HG03064 (cell line): ENCODE measurements around the gene TGM2.

Source experiments
- ATAC-seq: cut with Tn5 transposase; IDR thresholded peaks from one replicate; pipeline ENCODE4 v1.9.1; 2021; ENCODE audit warnings: low read depth; ENCODE audit not compliant: unreplicated experiment

TGM2 gene

GRCh38 chr20:38178065-38178491 lies 13.0 kb upstream of the TGM2 start:
- no peak for ATAC-seq

- no peak for ATAC-seq
Measured at GRCh38 chr20:38177201-38177600, 12.1 kb upstream of the TGM2 start.

- ATAC-seq = no peak
Measured at GRCh38 chr20:38175304-38176180, 10.5 kb upstream of the TGM2 start.

GRCh38 chr20:38173237-38174156 lies 8.4 kb upstream of the TGM2 start:
- no peak for ATAC-seq

GRCh38 chr20:38172408-38172807 lies 7.3 kb upstream of the TGM2 start:
- no peak for ATAC-seq

GRCh38 chr20:38171675-38172043 lies 6.6 kb upstream of the TGM2 start:
- ATAC-seq = no peak

- ATAC-seq = no peak
Measured at GRCh38 chr20:38170826-38171674, 6.0 kb upstream of the TGM2 start.

- ATAC-seq = no peak
Measured at GRCh38 chr20:38170219-38170825, 5.3 kb upstream of the TGM2 start.

GRCh38 chr20:38169636-38170193 lies 4.6 kb upstream of the TGM2 start:
- ATAC-seq = no peak

GRCh38 chr20:38168791-38169589 lies 3.9 kb upstream of the TGM2 start:
- no peak for ATAC-seq

- no peak for ATAC-seq
Measured at GRCh38 chr20:38167851-38168760, 3.0 kb upstream of the TGM2 start.

- ATAC-seq = no peak
Measured at GRCh38 chr20:38167328-38167850, 2.3 kb upstream of the TGM2 start.

- ATAC-seq = no peak
Measured at GRCh38 chr20:38166703-38167233, 1.7 kb upstream of the TGM2 start.

- no peak for ATAC-seq
Measured at GRCh38 chr20:38165966-38166702, 1.1 kb upstream of the TGM2 start.

GRCh38 chr20:38164624-38165088 lies 414 bp downstream of the TGM2 start:
- ATAC-seq = no peak

- ATAC-seq = no peak
Measured at GRCh38 chr20:38164069-38164468, 1.0 kb downstream of the TGM2 start.
